ENCODE results near the gene FOXP1.
A peak's percentile ranks its signal among the peaks of the same experiment; 100 is the strongest.

Gene FOXP1

GRCh38 chr3:71225002-71225684 is 358.4 kb downstream of the FOXP1 start:
- peak overlapping the region; percentile 99 for H3K4me2 ChIP-seq (ENCODE audit: low read length)

DNA sequence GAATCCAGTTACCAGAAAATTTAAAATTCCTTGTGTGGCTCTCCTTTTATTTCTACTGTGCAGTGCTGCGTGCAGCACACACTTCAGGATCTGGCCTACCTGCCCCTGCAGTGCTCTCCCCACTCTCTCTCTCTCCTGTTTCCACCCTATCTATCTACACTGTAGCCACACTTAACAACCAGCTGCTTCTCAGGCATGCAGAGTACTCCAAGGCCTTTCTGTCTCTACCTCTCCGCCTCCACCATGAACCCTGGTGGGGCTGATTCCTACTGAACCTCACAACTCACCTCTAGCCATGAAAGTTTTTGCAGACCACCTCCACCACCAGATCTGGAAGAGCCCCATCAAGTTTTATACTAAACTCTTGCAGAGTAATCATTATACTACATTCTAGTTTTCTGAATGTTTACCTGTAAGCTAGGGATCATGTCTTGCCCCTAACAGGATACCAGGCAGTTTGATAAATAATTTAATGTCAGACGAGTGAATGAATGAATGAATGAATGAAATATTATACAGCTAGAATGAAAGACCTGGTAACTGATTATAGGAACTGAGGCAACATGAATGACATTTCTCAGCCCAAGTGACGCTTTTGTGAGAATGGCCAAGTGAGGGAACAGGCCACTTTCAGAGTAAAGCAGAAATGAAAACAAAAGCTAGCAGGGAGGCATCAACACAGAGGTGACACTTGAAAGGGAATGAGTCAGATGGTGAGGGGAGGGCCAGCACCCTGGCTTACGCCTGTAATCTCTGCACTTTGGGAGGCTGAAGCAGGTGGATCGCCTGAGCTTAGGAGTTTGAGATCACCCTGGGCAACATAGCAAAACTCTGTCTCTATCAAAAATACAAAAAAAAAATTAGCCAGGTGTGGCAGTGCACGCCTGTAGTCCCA is 363.5 kb downstream of the FOXP1 start:
- H3K4me2 ChIP-seq (ENCODE audit: low read length), result peak overlapping the region; percentile 33
- H3K4me1 ChIP-seq (ENCODE audit: low read length), result peaks cover 18% of the 10 kb centered on the region
- no peaks in the 10 kb centered on the region for H4K20me1 ChIP-seq (ENCODE audit: insufficient read depth, low read length)
- H3K79me2 ChIP-seq (ENCODE audit: low read length), result no peaks in the 10 kb centered on the region
- no peaks in the 10 kb centered on the region for H3K9me3 ChIP-seq (ENCODE audit: insufficient read depth, low read length)
- H3K27me3 ChIP-seq (ENCODE audit: low read depth, low read length), result no peaks in the 10 kb centered on the region
- H3K27ac ChIP-seq (ENCODE audit: low read length), result peak overlapping the region; percentile 38; the same call in 1 of the 2 replicates
- H3K36me3 ChIP-seq (replicated peaks; ENCODE audit: low read depth, low read length), result peaks cover 2% of the 10 kb centered on the region
- peak overlapping the region; percentile 11; the same call in 1 of the 2 replicates for H3K4me3 ChIP-seq (ENCODE audit: low read length)
- no peak overlapping the region for H2AFZ ChIP-seq (ENCODE audit: low read depth, low read length)
- no peak overlapping the region for H3K9ac ChIP-seq (ENCODE audit: low read length)
- no peak for TF ChIP-seq EZH2phosphoT487 (IDR thresholded peaks at IDR 0.05; ENCODE audit: low read depth)
- TF ChIP-seq, protein P1, sequence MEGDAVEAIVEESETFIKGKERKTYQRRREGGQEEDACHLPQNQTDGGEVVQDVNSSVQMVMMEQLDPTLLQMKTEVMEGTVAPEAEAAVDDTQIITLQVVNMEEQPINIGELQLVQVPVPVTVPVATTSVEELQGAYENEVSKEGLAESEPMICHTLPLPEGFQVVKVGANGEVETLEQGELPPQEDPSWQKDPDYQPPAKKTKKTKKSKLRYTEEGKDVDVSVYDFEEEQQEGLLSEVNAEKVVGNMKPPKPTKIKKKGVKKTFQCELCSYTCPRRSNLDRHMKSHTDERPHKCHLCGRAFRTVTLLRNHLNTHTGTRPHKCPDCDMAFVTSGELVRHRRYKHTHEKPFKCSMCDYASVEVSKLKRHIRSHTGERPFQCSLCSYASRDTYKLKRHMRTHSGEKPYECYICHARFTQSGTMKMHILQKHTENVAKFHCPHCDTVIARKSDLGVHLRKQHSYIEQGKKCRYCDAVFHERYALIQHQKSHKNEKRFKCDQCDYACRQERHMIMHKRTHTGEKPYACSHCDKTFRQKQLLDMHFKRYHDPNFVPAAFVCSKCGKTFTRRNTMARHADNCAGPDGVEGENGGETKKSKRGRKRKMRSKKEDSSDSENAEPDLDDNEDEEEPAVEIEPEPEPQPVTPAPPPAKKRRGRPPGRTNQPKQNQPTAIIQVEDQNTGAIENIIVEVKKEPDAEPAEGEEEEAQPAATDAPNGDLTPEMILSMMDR (IDR thresholded peaks at IDR 0.05; ENCODE audit: low read depth, low read length), result no peak

More at GRCh38 chr3:71225002-71225684, 358.4 kb downstream of the FOXP1 start:
- TF ChIP-seq EZH2phosphoT487 (IDR thresholded peaks at IDR 0.05; ENCODE audit: low read depth), result no peak
- TF ChIP-seq, protein P1 (IDR thresholded peaks at IDR 0.05; ENCODE audit: low read depth, low read length), result no peak
- Histone ChIP-seq H3K9ac (ENCODE audit: low read length) (peak overlapping the region; percentile 88; the same call in 1 of the 2 replicates), H3K4me1 (ENCODE audit: low read length) (peaks cover 60% of the 10 kb centered on the region), H3K36me3 (replicated peaks; ENCODE audit: low read depth, low read length) (no peaks in the 10 kb centered on the region), H3K27me3 (ENCODE audit: low read depth, low read length) (no peaks in the 10 kb centered on the region), H3K4me3 (ENCODE audit: low read length) (no peak overlapping the region), H3K79me2 (ENCODE audit: low read length) (no peaks in the 10 kb centered on the region), H3K9me3 (ENCODE audit: insufficient read depth, low read length) (no peaks in the 10 kb centered on the region), H4K20me1 (ENCODE audit: insufficient read depth, low read length) (no peaks in the 10 kb centered on the region), H2AFZ (ENCODE audit: low read depth, low read length) (no peak overlapping the region; the same call in 1 of the 2 replicates), H3K27ac (ENCODE audit: low read length) (peak overlapping the region; percentile 83; the same call in 1 of the 2 replicates)

DNA sequence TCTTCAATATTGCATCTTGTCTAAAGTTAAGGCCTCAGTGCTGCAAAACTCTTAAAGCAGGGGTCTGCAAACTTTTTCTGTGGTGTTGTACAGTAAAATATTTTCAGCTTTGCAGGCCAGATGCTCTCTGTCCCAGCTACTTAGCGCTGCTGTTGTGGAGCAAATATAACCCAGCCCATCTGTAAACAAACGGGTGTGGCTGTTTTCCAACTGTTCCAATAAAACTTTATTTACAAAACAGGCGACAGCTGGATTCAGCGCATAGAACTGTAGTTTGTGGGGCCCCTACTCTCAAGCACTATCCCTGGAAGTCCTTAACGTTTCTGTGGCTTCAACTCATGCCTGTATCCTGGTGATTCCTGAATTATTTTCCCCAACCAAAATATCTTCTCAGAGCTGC is 365.0 kb downstream of the FOXP1 start:
- Histone ChIP-seq H3K79me2 (ENCODE audit: low read length) (no peaks in the 10 kb centered on the region), H3K9me3 (ENCODE audit: insufficient read depth, low read length) (no peaks in the 10 kb centered on the region), H4K20me1 (ENCODE audit: insufficient read depth, low read length) (no peaks in the 10 kb centered on the region), H3K27ac (ENCODE audit: low read length) (no peak overlapping the region), H3K9ac (ENCODE audit: low read length) (no peak overlapping the region), H3K4me3 (ENCODE audit: low read length) (no peak overlapping the region), H3K4me2 (ENCODE audit: low read length) (no peak overlapping the region), H2AFZ (ENCODE audit: low read depth, low read length) (no peak overlapping the region), H3K36me3 (replicated peaks; ENCODE audit: low read depth, low read length) (peaks cover 2% of the 10 kb centered on the region), H3K4me1 (ENCODE audit: low read length) (peaks cover 18% of the 10 kb centered on the region), H3K27me3 (ENCODE audit: low read depth, low read length) (no peaks in the 10 kb centered on the region)
- no peak for TF ChIP-seq EZH2phosphoT487 (IDR thresholded peaks at IDR 0.05; ENCODE audit: low read depth)
- TF ChIP-seq, protein P1 (IDR thresholded peaks at IDR 0.05; ENCODE audit: low read depth, low read length), result no peak

- Histone ChIP-seq H3K4me2 (ENCODE audit: low read length) (no peak overlapping the region), H3K9ac (ENCODE audit: low read length) (no peak overlapping the region), H3K4me3 (ENCODE audit: low read length) (no peak overlapping the region), H3K27me3 (ENCODE audit: low read depth, low read length) (no peaks in the 10 kb centered on the region), H3K79me2 (ENCODE audit: low read length) (no peaks in the 10 kb centered on the region), H3K36me3 (replicated peaks; ENCODE audit: low read depth, low read length) (peaks cover 2% of the 10 kb centered on the region), H3K9me3 (ENCODE audit: insufficient read depth, low read length) (no peaks in the 10 kb centered on the region), H2AFZ (ENCODE audit: low read depth, low read length) (no peak overlapping the region), H4K20me1 (ENCODE audit: insufficient read depth, low read length) (no peaks in the 10 kb centered on the region), H3K27ac (ENCODE audit: low read length) (no peak overlapping the region), H3K4me1 (ENCODE audit: low read length) (peaks cover 18% of the 10 kb centered on the region)
- TF ChIP-seq, protein P1 (IDR thresholded peaks at IDR 0.05; ENCODE audit: low read depth, low read length), result no peak
- TF ChIP-seq EZH2phosphoT487 (IDR thresholded peaks at IDR 0.05; ENCODE audit: low read depth), result no peak
Measured at GRCh38 chr3:71217640-71218222, 365.8 kb downstream of the FOXP1 start.

All from OCI-LY3 (cell line).